ENCODE data around the gene GCK. TPM values are rescaled to one million over a fixed set of nuclear protein-coding genes. Genes with fewer than 3 reads are reported as not detected.

GCK gene
- total and polyA plus RNA-seq, 2 donors (not counting 3 experiments of a cell fraction or from before 2014, with no cell fraction given) = 0.17 to 0.51 TPM

- Histone ChIP-seq H3K9me3 (replicated peaks; ENCODE audit: control insufficient read depth, insufficient read depth, low read length) (no peaks in the 10 kb centered on the region), H3K4me2 (ENCODE audit: insufficient read depth, low read length) (no peak overlapping the region), H3K36me3 (ENCODE audit: control insufficient read depth in 2 of 2, extremely low read depth in 1 of 2, insufficient read depth in 2 of 2, low read length in 2 of 2) (no peaks in the 10 kb centered on the region), H3K9me1 (replicated peaks; ENCODE audit: control insufficient read depth, extremely low read depth, insufficient read depth, low read length) (no peaks in the 10 kb centered on the region), H2AFZ (ENCODE audit: low read depth, low read length) (no peak overlapping the region), H3K4me1 (ENCODE audit: control insufficient read depth, extremely low read depth, insufficient read depth, low read length) (no peaks in the 10 kb centered on the region), H3K27ac (ENCODE audit: insufficient read depth, low read depth, low read length) (no peak overlapping the region), H4K20me1 (replicated peaks; ENCODE audit: control insufficient read depth, extremely low read depth, insufficient read depth, low read length) (no peaks in the 10 kb centered on the region), H3K27me3 (ENCODE audit: control insufficient read depth in 2 of 2, insufficient read depth in 2 of 2, low read length in 2 of 2) (peaks cover 29% of the 10 kb centered on the region in 2 experiments), H3K79me2 (ENCODE audit: control insufficient read depth, insufficient read depth, low read length) (no peaks in the 10 kb centered on the region), H3K9ac (replicated peaks; ENCODE audit: extremely low read depth, insufficient read depth, low read length) (no peak overlapping the region), H3K4me3 (replicated peaks in 1 of 3; ENCODE audit: insufficient read depth in 1 of 3, low read depth in 1 of 3, low read length in 3 of 3) (no peak overlapping the region)
- CTCF ChIA-PET = interaction anchor here (0.8 to 1.5 kb wide), 6 partner anchors 9 to 131 kb away, joined by 3 to 6 read pairs (median 4); no protein-coding TSS in a partner anchor
- FAIRE-seq (no peak), DNase-seq (ENCODE audit: low read depth, low spot score) (no peak)
- no peak for TF ChIP-seq MYC (IDR thresholded peaks at IDR 0.05; ENCODE audit: low read depth, low read length)
- TF ChIP-seq POLR2A (IDR thresholded peaks at IDR 0.05; ENCODE audit: low read depth, low read length) = no peak
- TF ChIP-seq JUN (IDR thresholded peaks at IDR 0.05; ENCODE audit: borderline replicate concordance, insufficient read depth, insufficient read length, low read depth) = no peak
- no peak for TF ChIP-seq FOS (IDR thresholded peaks at IDR 0.05; ENCODE audit: borderline replicate concordance, insufficient read depth, low read length)
- TF ChIP-seq GATA2 (IDR thresholded peaks at IDR 0.05; ENCODE audit: insufficient read depth, insufficient read length, low read depth, low read length) = no peak
- TF ChIP-seq MAX (IDR thresholded peaks at IDR 0.05; ENCODE audit: insufficient read depth, insufficient read length) = no peak
- TF ChIP-seq POLR2AphosphoS5 (IDR thresholded peaks at IDR 0.05; ENCODE audit: insufficient read depth, low read depth, low read length) = no peak
- TF ChIP-seq CTCF (IDR thresholded peaks at IDR 0.05; ENCODE audit: extremely low read depth in 1 of 2, insufficient read depth in 1 of 2, low read depth in 1 of 2, low read length in 2 of 2) = no peak
- no peak for TF ChIP-seq EZH2 (IDR thresholded peaks at IDR 0.05; ENCODE audit: borderline replicate concordance, low read depth, low read length, severe bottlenecking)
- dilution Hi-C loops (cut with MboI; ENCODE audit: extremely low pct_ligation_motif_present, low sequenced_read_pairs) = no loop called here
- POLR2A ChIA-PET = no interaction called here
- BruUV-seq (replicated peaks) = no TSS peak
- intact Hi-C loops (cut with micrococcal nuclease) = no loop called here
Observed at GRCh38 chr7:44147026-44147991, 41.9 kb downstream of the GCK start.
